Fibroblast of mammary gland (primary cell): ENCODE results near the gene CDH4.
A peak's percentile ranks its signal among the peaks of the same experiment; 100 is the strongest.

ENCODE experiments used
- DNase-seq: peaks from one replicate; pipeline ENCODE4 v3.0.0-alpha.2; 2010; ENCODE audit warnings: low read depth
- H3K4me3 ChIP-seq: 2 replicates; pipeline ENCODE4 v1.5.1; 2011; ENCODE audit warnings: low read depth, mild to moderate bottlenecking, low read length, moderate library complexity; ENCODE audit not compliant: control insufficient read depth
- TF ChIP-seq, protein P1 (sequence below): conservative IDR thresholded peaks from 2 replicates; pipeline ENCODE4 v1.5.1; 2011; ENCODE audit warnings: low read depth, low read length, inconsistent platforms; ENCODE audit not compliant: control insufficient read depth, insufficient read depth

Gene CDH4

DNA sequence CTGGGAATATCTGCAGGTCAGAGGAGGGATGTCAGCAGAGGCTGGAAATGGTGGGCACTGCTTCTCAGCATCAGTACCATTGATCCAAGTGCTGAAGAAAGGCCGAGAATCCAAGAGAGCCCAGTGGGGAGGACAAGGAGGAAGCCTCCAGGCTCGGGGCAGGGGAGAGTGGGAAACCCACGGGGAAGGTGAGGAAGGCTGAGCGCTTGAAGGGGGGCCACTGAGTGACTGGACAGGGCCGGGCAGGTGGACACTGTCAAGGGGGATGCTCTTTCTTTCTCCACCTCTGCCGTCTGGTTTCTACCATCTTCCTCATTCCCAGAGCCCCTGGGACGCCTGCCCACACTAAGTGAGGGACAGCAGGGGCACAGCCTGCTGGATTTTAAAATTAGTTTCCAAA lies 335.0 kb downstream of the CDH4 start:
- no peak for DNase-seq
- no peak overlapping the region for H3K4me3 ChIP-seq
- TF ChIP-seq, protein P1, sequence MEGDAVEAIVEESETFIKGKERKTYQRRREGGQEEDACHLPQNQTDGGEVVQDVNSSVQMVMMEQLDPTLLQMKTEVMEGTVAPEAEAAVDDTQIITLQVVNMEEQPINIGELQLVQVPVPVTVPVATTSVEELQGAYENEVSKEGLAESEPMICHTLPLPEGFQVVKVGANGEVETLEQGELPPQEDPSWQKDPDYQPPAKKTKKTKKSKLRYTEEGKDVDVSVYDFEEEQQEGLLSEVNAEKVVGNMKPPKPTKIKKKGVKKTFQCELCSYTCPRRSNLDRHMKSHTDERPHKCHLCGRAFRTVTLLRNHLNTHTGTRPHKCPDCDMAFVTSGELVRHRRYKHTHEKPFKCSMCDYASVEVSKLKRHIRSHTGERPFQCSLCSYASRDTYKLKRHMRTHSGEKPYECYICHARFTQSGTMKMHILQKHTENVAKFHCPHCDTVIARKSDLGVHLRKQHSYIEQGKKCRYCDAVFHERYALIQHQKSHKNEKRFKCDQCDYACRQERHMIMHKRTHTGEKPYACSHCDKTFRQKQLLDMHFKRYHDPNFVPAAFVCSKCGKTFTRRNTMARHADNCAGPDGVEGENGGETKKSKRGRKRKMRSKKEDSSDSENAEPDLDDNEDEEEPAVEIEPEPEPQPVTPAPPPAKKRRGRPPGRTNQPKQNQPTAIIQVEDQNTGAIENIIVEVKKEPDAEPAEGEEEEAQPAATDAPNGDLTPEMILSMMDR, result no peak

DNA sequence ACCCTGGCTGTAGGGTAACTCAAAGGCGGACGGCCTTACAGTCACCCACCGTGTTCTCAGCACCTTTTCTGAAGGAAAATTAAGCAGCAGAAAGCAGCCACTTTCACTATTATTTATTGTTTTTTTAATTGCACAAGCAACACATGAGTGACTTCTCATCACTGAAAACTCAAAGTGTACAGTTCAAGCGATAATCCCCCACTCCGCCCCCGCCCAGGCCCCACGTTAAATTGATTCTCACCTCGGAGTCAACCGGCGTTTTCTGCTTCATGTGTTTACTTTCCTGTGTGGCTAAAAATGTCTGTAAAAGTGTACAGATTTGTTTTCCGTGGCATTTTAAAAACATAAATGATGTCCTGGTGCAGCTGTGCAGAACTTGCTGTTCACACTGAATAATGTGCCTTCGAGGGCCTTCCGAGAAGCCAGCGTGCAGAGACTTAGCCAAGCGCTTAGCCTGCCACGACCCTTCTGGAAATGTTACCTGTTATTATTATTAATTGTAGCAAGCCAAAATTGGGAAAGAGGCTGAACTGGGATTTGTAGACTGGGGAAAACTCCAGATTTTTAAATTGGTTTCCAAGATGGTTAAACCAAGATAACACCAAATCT lies 335.7 kb downstream of the CDH4 start:
- TF ChIP-seq, protein P1, result no peak
- no peak for DNase-seq
- no peak overlapping the region for H3K4me3 ChIP-seq

DNA sequence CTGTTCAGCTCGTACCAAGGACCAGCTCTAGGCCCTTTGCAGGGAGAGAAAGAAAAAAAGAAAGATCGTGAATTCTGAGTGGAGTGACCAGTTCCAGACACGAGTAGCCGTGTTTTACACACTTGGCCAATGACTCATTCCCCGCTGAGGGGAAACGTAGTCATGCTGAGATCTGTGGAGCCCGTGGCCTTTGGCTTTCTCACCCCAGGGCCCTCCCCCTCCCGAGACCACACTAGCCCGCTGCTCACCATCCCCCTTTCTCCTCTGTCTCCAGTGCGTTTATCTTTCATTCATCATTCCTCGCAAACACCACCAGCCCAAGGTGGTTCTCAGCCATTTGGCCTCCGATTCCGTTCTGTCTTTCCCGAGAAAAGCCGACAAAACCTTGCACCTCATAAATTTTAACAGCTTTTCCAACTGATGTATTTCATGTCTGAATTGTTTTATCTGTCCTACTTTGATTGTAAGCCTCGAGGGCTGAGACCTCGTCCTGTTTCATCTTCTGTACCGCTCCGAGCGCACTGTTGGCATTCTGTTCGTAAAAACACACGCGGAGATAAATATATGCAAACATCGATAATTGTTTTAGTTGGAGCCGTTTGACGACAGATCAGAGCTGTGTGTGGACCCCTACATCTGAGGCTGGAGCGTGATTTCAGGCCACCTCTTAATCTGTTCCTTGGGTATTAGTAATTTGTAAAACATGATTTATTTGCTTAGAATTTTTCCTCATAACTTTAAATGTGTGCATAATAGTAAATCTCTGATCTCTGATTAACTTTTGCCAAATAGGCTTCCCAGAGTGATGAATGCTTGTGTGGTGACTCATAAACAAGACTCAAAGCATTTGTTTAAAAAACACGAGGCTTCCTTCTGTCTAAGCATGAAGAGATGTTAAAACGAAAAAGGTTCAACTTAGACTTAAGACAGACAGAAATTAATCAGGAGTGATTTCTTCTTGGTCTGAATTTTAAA lies 336.6 kb downstream of the CDH4 start:
- TF ChIP-seq, protein P1, result no peak
- peak; percentile 84 for DNase-seq
- H3K4me3 ChIP-seq, result no peak overlapping the region

GRCh38 chr20:61590236-61590635 lies 338.2 kb downstream of the CDH4 start:
- no peak for DNase-seq
- H3K4me3 ChIP-seq, result no peak overlapping the region
- TF ChIP-seq, protein P1, result no peak

- TF ChIP-seq, protein P1, result no peak
- DNase-seq, result no peak
- no peak overlapping the region for H3K4me3 ChIP-seq
These were observed 341.5 kb downstream of the CDH4 start for GRCh38 chr20:61593516-61593915.

- TF ChIP-seq, protein P1, result no peak
- no peak for DNase-seq
- no peak overlapping the region for H3K4me3 ChIP-seq
These were observed 342.1 kb downstream of the CDH4 start for GRCh38 chr20:61594198-61594597.
